ENCODE results near the gene FXYD5. TPM values are rescaled to one million over a fixed set of nuclear protein-coding genes. Genes with fewer than 3 reads are reported as not detected.
A peak's percentile ranks its signal among the peaks of the same experiment; 100 is the strongest.

FXYD5 gene
- total RNA-seq, 1 donor from 2014 or later = 124 TPM

GRCh38 chr19:35207391-35207871 is 52.9 kb downstream of the FXYD5 start:
- peaks cover 29% of the 10 kb centered on the region for H3K4me1 ChIP-seq
- H3K36me3 ChIP-seq = no peaks in the 10 kb centered on the region
- no peaks in the 10 kb centered on the region for H3K9me3 ChIP-seq
- no peak for TF ChIP-seq CTCF (IDR thresholded peaks at IDR 0.05)
- H3K27me3 ChIP-seq = no peaks in the 10 kb centered on the region
- H3K27ac ChIP-seq = no peak overlapping the region
- intact Hi-C loops (cut with DNase I) = no loop called here
- DNase-seq (no peak), ATAC-seq (no peak)
- no peak overlapping the region for H3K4me3 ChIP-seq

DNA sequence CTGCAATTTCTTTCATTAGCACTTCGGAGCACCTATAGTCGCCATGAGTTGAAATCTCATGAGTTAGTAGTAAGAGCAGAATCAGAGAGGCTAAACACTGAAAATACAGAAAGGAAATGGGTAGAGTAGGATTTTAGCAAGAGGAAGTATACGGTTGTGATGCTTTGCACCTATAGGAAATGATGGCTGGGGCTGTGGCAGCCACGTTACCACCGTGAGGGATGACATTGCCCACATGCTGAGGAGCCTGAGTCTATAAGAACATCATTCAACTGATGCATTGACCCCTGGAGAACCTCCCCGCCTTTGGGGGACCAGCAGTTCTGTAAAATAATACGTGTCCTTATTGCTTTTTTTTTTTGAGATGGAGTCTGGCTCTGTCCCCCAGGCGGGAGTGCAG is 53.6 kb downstream of the FXYD5 start:
- Histone ChIP-seq H3K4me1 (peaks cover 36% of the 10 kb centered on the region), H3K9me3 (no peaks in the 10 kb centered on the region), H3K27ac (no peak overlapping the region), H3K4me3 (no peak overlapping the region), H3K27me3 (no peaks in the 10 kb centered on the region), H3K36me3 (no peaks in the 10 kb centered on the region)
- intact Hi-C loops (cut with DNase I) = no loop called here
- TF ChIP-seq CTCF (IDR thresholded peaks at IDR 0.05) = no peak
- DNase-seq = peak; percentile 8
- no peak for ATAC-seq

DNA sequence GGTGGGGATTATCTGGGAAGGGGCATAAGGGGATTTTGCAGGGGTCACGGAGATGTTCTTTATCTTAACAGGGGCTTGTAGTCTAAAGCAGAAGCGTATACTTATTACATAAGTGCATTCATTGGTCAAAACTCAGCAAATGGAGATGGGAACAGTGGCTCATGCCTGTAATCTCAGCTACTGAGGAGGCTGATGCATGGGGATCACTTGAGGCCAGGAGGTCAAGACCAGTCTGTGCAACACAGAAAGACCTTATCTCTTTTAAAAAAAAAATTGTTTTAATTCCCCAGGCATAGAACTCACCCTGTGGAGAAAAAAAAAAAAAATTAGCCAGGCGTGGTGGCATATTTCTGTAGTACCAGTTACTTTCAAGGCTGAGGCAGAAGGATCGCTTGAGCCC is 55.1 kb downstream of the FXYD5 start:
- intact Hi-C loops (cut with DNase I) = no loop called here
- H3K36me3 ChIP-seq = no peaks in the 10 kb centered on the region
- H3K27me3 ChIP-seq = no peaks in the 10 kb centered on the region
- DNase-seq = no peak
- no peak overlapping the region for H3K27ac ChIP-seq
- no peak overlapping the region for H3K4me3 ChIP-seq
- no peak for TF ChIP-seq CTCF (IDR thresholded peaks at IDR 0.05)
- no peak for ATAC-seq
- H3K9me3 ChIP-seq = no peaks in the 10 kb centered on the region
- H3K4me1 ChIP-seq = peaks cover 47% of the 10 kb centered on the region

DNA sequence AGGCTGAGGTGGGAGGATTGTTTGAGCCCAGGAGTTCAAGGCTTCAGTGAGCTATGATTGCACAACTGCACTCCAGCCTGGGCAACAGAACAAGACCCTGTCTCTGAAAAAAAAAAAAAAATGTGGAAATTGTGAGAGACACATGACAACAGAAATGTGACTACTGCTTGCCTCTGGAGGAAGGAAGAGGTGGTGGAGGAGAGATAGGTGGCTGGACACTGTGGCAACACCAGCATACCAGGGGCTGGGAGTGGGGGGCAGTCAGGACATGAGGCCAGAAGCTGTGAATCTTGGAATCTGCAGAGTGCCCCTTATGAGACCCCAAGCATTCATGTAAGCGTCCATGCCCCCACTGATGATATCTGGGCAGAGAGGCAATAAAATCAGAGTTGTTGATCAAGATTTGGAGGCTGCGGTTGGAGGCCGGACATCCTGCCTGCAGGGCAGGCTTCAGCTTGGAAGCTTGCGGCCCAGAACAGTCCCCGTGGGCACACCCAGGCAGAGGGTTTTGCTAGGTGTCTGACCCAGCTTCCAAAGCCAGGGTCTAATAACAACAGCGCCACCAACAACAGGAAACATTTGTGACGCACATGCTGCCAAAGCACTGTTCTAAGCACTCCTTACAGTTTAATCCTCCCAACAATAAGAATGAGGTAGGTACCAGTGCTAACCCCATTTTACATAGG is 57.2 kb downstream of the FXYD5 start:
- peak overlapping the region; percentile 63 for H3K27ac ChIP-seq
- intact Hi-C loops (cut with DNase I) = no loop called here
- no peak overlapping the region for H3K4me3 ChIP-seq
- DNase-seq (peak; percentile 78), ATAC-seq (peak; percentile 66)
- no peaks in the 10 kb centered on the region for H3K36me3 ChIP-seq
- H3K4me1 ChIP-seq = peaks cover 34% of the 10 kb centered on the region
- no peaks in the 10 kb centered on the region for H3K9me3 ChIP-seq
- no peaks in the 10 kb centered on the region for H3K27me3 ChIP-seq
- TF ChIP-seq CTCF (IDR thresholded peaks at IDR 0.05) = no peak

GRCh38 chr19:35212241-35212640 is 57.7 kb downstream of the FXYD5 start:
- Histone ChIP-seq H3K4me3 (no peak overlapping the region), H3K36me3 (no peaks in the 10 kb centered on the region), H3K4me1 (peaks cover 34% of the 10 kb centered on the region), H3K9me3 (no peaks in the 10 kb centered on the region), H3K27me3 (no peaks in the 10 kb centered on the region), H3K27ac (peak overlapping the region; percentile 63)
- ATAC-seq = no peak
- intact Hi-C loops (cut with DNase I) = no loop called here
- DNase-seq = peak; percentile 19
- TF ChIP-seq CTCF (IDR thresholded peaks at IDR 0.05) = no peak
